ENCODE data around the gene CLDN15.
"Not testable (repeated sequence)": the region's sequence is repeated elsewhere in the genome, so short reads cannot be mapped to it uniquely, and the experiment has no call there.

The CLDN15 gene

DNA sequence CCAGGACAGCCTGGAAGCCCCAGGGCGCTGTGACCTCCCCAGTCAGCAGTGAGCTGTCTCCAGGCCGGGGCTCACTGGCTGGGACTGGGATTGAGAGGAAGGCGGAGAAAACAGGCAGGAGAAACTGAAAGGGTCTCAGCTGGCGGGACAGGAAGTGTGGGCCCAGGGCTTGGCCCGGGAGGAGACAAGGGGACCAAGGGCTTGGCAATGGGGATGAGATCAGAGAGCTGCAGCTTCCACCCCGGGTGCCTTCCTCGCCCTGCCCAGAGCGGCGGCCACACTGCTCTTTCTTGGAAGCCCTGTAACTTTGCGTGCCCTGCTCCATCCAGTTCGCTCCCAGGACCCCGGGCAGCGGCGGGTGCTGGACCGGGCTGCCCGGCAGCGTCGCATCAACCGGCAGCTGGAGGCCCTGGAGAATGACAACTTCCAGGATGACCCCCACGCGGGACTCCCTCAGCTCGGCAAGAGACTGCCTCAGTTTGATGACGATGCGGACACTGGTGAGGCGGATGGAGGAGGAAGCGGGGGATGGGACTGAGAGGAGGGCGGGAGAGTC, 15.2 kb downstream of the CLDN15 start:
- no peak for DNase-seq (ENCODE audit: low spot score)

DNA sequence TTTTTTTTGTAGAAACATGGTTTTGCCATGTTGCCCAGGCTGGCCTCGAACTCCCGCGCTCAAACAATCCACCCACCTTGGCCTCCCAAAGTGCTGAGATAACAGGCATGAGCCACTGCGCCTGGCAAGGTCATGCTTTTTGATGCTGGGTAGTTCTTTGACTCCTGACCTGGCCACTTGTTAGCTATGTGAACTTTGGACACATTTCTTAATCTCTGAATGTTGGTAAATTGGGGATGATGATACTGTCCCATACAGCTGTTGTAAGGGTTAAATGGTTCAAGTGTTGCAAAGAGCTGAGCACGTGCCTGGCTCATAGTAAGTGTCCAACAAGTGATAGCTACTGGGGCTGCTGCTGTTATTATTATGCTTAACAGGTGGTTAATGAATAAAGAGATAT, 17.3 kb downstream of the CLDN15 start:
- no peak for DNase-seq (ENCODE audit: low spot score)

DNA sequence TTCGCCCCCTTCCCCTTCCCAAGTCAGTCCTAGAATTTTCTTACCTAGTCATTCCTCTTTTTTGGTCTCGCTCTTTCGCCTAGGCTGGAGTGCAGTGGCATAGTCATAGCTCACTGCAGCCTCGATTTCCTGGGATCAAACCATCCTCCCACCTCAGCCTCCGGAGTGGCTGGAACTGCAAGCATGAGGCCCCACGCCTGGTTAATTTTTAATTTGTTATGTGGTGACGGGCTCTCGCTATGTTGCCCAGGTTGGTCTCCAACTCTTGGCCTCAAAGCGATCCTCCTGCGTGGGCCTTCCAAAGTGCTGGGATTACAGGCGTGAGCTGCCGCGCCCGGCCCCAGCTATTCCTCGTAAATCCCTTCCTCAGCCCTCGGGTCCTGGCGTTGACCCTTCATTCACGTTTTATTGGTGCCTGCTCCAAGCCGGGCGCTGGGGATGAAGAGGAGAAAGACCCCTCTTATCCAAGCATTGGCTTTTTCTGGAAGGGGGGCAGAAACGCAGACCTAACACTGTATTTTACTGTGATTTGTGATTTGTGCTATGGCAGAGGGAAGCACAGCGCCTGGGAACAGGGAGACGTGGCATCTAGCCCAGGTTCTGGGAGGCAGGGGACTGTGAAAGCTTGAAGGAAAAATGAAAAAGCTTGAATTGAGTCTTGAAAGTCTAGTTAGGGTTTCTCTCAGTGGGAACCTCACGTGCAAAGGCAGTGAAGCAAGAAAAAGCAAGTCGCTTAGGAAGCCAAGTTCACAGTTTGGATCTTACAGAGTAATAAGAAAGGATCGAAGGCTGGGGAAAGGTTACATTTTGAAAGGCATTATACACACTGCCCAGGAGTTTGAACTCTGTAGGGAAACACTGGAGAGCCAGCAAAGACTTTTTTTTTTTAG, 19.1 kb downstream of the CLDN15 start:
- DNase-seq (ENCODE audit: low spot score) = no peak

DNA sequence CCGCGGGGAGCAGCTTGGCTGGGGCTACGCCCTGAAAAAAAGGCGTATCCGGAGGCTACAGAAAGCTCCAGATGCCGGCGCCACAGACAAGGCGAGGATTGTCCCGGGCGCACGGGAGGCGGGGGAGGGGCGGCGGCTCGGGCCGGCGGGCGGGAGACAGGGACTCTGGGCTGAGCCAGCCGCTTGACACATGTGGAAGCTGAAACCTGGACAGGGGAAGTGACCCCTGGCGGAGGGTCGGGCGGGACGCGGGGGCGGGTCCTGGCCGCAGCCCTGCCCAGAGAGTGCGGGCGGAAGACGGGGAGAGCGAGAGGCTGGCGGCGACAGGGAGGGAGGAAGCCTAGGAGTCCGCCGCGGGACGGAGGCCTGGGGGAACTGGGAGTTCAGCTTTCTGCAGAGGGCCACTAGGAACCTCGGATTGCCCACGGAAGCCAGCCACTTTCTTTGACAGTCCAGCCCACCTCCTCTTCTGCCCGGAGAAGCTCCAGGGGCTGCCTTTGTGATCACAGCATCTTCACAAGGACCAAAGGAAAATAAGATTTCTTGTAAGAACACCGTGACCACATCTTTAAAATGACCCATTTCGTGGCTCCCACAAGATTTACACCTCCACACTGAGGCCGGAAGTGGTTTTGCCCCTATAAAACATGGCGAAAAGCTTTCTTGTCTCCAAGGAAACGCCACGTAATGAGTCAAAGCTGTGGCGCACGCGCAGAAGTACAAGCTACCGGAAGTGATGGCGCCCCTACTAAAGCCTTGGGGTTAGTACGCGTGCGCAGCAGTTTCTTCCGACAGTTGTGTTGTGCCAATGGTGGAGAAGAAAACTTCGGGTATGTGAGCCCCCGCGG, 20.0 kb downstream of the CLDN15 start, which contains the start of the genes PLOD3 and ZNHIT1:
PLOD3 (minus strand) TSS at position 194 of the 848 bp plus-strand sequence. CDS start 307 bp downstream, outside the sequence.
ZNHIT1 (plus strand) TSS at position 778 of the 848 bp plus-strand sequence; CDS start at position 809, 31 bp downstream.
- peak; percentile 97 for DNase-seq (ENCODE audit: low spot score)

DNA sequence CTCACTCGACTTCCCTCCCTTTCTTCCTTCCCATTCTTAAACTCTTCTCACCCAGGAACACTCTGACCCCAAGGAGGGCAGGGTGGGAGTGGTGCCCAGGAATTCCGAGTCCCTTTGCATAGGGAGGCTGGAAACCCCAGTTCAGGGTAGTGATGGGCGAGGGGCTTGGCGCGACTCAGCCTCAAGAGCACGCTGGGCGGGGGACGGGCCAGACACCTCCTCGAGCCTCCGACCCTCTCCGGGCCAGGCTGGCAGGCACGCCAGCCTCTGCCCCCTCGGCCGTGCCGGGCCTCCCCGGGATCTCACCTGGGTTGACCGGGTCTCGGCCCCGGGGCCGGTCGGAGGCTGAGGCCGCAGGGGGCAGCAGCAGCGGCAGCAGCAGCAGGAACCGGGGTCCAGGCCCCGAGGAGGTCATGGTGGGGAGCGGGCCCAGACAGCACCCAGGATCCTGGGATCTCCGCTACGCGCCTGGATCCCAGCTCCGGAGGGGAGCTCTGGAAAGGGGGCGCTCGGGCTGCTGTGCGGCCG, 20.7 kb downstream of the CLDN15 start:
- DNase-seq (ENCODE audit: low spot score) = peak; percentile 23

DNA sequence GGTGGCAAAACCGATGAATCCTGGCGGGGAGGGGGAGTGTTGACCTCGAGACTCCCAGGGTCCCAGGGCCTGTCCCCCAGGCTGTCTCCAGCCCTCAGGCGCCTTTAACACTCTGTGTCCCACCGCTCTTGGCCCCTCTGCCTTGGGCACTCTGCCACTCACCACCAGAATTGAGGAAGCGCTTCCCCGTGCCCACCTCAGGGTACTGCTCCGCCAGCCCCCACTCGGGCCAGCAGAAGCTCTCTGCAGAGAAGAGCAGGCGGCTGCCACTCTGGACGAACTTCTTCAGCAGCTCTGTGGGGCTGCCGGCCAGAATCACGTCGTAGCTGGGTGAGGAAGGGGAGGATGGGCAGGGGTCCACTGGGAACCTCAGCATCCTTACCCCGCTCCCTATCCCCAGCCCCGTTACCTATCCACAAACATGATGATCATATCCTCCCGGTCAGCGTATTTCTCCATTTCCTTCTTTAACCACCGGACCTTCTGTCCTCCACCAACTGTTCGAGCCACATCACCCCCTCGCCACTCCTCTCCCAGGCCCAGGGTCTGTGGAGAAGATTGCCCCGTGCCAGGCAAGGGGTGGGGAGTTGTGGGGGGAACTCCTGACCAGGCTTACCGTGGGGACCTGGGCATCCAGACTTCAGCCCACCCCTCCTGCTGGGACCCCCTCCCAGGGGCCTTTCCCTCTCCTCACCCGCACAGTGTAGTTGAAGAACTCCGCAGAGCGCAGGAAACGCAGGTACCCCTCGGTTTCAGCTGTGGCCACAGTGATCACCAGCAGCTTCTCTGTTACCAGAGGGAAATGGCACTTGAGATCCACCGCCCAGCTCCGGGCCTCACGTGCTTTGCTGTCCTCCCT, 21.4 kb downstream of the CLDN15 start:
- no peak for DNase-seq (ENCODE audit: low spot score)

DNA sequence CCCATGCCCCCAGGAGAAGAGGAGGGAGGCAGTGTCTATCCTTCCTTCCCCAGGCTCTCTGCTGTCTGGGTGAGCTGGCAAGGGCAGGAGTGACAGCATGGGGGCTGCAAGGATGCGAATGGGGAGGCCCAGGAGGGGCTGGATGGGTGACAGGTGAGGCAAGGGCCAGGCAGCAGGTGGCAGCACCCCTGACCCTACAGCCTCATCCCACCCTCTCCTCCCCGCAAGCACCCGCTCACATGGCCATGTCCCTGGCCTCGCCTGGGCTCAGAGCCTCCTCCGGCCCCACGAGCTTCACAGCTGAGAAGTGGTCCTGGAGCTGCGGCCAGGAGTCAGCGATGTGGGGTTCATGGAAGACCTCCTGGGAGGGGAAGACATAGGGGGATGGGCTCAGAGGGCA, 25.6 kb downstream of the CLDN15 start:
- no peak for DNase-seq (ENCODE audit: low spot score)

DNA sequence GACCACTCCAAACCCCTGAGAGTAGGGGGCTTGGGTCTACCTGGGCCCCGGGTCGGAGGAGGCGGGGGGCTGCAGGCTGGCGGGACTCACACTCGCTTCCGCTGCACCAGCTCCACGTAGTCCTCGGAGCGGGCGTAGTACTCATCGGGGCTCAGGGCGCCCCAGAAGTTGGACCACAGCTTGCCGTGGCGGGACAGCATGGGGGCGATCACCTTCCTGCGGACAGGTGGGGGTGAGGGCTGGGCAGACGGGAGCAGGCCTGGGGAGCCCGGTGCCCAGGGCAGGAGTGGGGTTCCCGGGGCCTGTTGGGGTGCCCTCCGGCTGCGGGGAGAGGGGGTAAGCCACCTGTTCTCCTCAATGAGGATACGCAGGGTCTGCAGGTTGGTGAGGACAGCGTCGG, 26.1 kb downstream of the CLDN15 start:
- no peak for DNase-seq (ENCODE audit: low spot score)

DNA sequence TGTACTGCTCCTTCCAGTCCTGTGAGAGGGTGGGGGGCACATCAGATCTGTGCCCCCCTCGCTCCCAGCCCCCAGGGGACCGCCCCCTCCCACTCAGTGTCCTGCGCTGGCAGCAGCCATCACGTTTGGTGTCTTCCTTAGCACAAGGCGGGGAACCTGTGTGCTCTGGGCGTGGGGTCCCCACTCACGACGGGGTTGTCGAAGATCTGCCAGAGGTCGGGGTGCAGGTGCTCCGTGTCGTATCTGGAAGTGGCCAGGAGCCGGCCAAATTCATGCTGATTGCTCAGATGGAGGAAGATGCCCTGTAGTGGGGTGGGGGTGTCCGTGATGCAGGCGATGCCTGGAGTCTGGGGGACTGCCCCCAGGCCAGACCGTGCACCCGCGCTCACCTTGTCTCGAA, 27.5 kb downstream of the CLDN15 start:
- DNase-seq (ENCODE audit: low spot score) = no peak

DNA sequence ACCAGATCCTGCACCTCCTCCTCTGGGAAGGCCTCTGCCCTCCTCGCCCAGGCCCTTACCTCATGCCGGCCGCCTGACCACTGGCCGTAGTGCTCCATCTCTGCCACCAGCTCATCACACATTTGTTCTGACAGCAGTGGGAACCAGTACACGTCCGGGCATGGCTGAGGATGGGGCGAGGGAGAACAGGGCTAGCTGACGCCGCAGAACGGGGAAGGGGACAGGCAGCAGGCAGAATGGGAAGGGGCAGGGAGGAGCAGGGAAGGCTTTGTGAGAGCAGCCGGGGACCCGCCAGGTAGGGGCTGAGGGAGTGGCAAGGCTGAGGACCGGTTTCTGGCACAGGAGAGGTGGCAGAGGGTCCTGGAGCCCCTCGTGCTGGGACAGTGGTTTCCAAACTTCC, 28.8 kb downstream of the CLDN15 start:
- no peak for DNase-seq (ENCODE audit: low spot score)

DNA sequence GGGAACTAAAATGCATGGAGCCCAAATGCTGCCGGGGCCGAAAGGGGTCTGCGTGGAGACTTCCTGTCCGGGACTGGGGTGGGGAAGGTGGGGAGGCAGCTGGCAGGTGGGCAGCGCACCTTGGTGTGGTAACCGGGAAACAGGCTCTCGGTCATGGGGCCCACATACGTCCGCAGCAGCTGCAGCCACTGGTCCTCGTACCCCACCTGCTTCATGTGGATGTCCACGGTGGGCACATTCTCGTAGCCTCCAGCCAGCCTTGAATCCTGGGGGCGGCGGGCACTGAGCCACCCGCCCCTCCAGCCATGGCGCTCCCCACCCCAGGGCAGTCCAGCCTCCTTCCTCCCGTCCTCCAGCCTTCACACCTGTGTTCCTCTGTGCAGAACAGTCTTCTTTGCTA, 30.1 kb downstream of the CLDN15 start:
- no peak for DNase-seq (ENCODE audit: low spot score)

DNA sequence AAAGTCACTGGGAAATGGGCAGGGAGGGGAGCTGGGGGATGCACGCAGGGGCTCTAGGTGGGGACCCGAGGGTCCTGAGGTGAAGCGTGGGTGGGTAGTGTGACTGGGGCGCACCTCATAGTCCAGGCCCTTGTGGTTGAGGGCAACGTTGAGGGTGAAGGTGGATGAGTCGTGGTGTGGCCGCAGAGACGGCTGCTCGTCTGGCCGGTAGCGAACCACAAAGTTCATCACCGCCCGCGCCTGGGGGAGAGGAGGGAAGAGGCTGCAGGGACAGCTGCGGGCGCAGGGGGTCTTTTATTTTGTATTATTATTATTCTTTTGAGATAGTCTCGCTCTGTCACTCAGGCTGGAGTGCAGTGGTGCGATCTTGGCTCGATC, 30.9 kb downstream of the CLDN15 start:
- DNase-seq (ENCODE audit: low spot score) = no peak

DNA sequence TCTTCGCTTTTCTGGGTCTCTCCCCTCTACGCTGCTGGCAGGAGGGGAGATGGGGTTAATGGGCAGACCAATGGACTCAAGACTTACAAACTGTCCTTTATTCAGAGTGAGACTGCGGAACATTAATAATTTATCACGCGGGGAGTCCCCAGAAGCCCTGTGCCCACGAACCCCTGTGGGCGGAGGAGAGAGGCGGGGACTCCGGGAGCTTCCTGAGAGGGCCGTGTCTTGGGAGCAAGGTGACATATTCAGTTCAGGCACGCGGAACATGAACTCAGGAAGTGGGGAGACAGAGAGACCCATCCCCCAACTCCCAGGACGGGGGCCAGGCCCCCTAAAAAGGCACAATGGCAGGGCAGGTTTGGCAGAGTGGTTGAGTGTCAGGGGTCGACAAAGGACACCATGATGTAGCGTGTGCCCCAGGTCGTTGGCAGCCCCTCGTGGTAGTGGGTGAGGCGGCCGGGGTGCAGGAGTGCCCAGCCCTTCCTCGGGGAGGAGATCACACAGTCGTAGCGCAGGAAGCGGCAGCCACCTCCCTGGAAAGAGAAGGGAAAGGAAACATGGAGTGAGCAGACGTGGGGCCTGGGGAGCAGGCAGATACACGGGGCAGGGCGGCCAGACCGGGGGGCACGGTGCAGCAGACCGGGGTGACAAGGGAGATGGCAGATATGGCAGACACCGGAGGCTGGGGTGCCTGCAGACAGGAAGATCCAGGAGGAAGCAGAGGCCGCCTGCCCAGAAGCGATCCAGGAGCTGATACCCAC, 31.5 kb downstream of the CLDN15 start:
- DNase-seq (ENCODE audit: low spot score) = peak; percentile 26

DNA sequence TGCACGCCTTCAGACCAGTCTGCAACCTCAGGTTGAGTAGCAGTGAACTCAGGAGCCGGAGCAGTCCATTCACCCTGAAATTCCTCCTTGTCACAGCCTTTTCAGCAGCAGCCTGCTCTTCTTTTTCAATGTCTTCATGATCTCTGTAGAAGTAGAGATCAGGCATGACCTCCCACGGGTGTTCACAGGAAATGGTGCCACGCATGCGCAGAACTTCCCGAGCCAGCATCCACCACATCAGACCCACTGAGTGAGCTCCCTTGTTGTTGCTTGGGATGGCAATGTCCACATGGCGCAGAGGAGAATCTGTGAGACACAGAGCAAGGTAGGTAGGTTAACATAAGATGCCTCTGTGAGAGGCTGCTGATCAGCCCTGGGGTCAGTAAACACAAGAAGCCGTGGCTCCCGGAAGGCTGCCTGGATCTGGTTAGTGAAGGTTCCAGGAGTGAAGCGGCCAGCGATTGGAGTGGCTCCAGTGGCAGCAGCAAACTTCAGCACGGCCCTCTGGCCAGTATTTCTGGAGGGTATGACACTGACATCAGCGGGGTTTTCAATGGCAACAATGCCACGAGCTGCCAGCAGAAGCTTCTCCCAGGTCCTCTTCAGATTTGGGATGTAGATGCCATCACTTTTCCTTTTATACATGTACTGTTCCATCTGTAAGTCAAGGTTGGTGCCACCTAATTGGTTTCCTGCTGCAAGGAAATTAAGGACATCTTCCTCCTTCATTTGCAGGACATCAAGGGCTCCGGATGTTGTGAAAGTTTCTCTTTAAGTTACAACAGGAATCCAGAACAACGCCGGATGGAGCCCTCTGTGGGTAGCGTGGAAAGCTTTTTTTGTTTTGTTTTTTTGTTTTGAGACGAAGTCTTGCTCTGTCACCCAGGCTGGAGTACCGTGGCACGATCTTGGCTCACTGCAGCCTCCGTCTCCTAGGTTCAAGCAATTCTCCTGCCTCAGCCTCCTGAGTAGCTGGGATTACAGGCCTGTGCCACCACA, 33.6 kb downstream of the CLDN15 start:
- DNase-seq (ENCODE audit: low spot score) = not testable (repeated sequence)

DNA sequence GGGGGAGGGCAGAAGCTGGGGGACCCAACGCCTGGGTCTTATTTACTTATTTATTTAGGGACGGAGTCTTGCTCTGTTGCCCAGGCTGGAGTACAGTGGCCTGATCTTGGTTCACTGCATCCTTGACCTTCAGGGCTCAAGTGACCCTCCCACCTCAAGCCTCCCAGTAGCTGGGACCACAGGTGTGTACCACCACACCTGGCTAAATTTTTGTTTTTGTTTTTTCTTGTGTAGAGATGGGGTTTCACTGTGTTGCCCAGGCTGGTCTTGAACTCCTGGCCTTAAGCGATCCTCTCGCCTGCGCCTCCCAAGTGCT, 35.0 kb downstream of the CLDN15 start:
- no peak for DNase-seq (ENCODE audit: low spot score)

DNA sequence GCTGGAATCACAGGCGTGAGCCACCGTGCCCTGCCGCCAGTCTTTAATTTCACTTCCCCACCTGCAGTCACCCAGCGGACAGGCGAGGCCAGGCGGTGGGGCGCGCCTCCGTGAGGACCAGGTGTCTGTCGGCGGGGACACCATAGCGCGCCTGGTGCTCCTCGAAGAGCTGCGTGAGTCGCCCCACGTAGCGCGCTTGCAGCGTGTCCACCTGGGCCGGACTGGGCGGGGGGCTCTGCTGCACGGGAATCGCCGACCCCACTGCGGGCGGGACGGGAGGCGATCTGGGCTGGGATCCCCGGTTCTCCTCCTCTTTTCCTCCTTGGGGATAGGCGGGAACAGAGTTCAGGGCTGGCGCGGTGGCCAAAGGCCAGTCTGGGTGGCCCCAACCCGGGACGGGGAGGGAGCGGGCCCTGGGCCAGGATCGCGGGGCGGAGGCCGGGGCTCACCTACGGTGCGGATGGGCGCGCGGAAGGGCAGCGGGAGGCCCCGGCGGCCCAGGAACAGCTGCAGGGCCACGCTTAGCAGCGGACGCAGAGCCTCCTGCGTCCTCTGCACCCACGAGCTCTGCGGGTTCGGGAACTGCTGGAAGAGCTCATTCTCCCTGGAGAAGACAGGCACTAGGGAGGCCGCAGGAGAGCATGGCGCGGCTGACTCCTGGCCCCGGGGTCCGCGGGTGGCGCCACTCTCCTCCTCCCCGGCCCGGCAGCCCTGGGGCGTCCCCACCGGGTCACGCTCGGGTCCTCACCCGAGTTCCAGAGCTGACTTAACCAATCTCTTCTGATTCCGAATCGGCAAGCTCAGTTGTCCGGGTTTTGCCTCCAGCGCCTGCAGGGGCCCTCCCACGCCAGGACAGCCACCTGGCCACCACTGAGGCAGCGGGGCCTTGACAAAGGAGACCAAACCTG, 35.7 kb downstream of the CLDN15 start:
- DNase-seq (ENCODE audit: low spot score) = no peak

DNA sequence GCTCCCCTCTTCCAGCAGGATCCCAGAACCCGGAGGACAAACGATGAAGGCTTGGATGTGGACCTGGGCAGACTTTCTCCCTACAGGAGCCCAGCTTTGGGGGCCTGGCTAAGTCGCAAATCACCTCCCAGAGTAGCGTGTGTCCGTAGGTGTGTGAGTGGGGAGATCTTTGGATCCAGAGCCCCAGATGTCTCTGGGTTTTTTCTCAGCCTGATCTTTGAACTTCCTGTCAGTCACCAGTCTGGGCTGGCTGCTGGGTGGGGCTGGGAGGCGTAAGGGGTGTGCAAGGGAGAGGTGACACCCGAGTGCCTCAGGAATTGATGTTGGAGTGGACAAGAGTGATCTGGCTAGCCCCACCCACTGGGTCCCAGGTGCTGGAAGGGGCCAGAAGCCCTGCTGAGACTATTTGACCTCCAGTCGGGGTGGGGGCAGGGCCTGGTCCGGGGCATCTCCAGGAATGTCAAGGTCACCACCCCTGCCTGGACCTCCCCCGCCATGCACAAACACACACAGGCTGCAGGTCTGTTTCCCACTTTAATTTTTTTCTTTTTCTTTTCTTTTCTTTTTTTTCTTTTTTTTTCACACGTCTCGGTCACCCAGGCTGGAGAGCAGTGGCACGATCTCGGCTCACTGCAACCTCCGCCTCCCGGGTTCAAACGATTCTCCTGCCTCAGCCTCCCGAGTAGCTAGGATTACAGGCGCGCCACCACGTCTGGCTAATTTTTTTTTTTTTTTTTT, 36.6 kb downstream of the CLDN15 start, which contains the start of gene MOGAT3:
MOGAT3 (minus strand) TSS at position 175 of the 738 bp plus-strand sequence. CDS start 182 bp downstream, outside the sequence.
- DNase-seq (ENCODE audit: low spot score) = no peak

DNA sequence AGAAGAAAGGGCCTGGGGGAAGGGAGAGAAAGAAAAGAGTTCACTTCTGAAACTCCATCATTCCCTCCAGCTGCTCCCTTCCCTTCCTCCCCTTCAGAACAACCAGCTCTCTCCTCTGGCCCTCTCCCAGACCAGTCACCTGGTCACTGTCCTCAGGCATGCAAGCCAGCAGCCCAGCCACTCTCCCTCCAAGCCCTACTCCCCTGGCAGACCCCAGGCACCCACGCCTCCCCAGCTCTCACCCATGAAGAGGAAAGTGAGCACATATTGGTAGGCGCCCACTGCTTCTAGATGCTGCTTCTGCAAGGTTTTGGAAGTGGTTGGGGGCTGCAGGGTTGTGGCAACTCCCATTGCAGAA, 37.1 kb downstream of the CLDN15 start:
- no peak for DNase-seq (ENCODE audit: low spot score)

Data from putamen (tissue), 1 donor.